HG03457 (cell line): ENCODE results near the gene SEC24D.

ENCODE experiments used
- ATAC-seq: cut with Tn5 transposase; IDR thresholded peaks from one replicate; pipeline ENCODE4 v1.9.1; 2021; ENCODE audit warnings: moderate number of reproducible peaks; ENCODE audit not compliant: unreplicated experiment

Gene SEC24D

GRCh38 chr4:118727360-118727759 is 108.6 kb downstream of the SEC24D start:
- ATAC-seq, result no peak

- no peak for ATAC-seq
Measured at GRCh38 chr4:118723369-118723768, 112.6 kb downstream of the SEC24D start.

- no peak for ATAC-seq
Measured at GRCh38 chr4:118721752-118722151, 114.2 kb downstream of the SEC24D start.

- ATAC-seq, result no peak
Measured at GRCh38 chr4:118718511-118719170, 117.3 kb downstream of the SEC24D start.

- no peak for ATAC-seq
Measured at GRCh38 chr4:118716304-118716703, 119.6 kb downstream of the SEC24D start.

GRCh38 chr4:118714682-118715081 is 121.2 kb downstream of the SEC24D start:
- no peak for ATAC-seq

- no peak for ATAC-seq
Measured at GRCh38 chr4:118712872-118713271, 123.1 kb downstream of the SEC24D start.

GRCh38 chr4:118711052-118711451 is 124.9 kb downstream of the SEC24D start:
- ATAC-seq, result no peak

- no peak for ATAC-seq
Measured at GRCh38 chr4:118703118-118703517, 132.8 kb downstream of the SEC24D start.

GRCh38 chr4:118684873-118685811 is 150.8 kb downstream of the SEC24D start, which contains the start of gene METTL14:
METTL14 (plus strand) TSS chr4:118685392; CDS start chr4:118685535, 143 bp downstream.
- ATAC-seq, result peak; percentile 99

GRCh38 chr4:118683513-118683912 is 152.4 kb downstream of the SEC24D start:
- ATAC-seq, result no peak

GRCh38 chr4:118682928-118683327 is 153.0 kb downstream of the SEC24D start:
- ATAC-seq, result no peak

- ATAC-seq, result no peak
Measured at GRCh38 chr4:118680808-118681207, 155.1 kb downstream of the SEC24D start.

GRCh38 chr4:118676128-118676527 is 159.8 kb downstream of the SEC24D start:
- ATAC-seq, result no peak
